MCF 10A (cell line): ENCODE results near the gene KLF13. TPM values are rescaled to one million over a fixed set of nuclear protein-coding genes. Genes with fewer than 3 reads are reported as not detected.
A peak's percentile ranks its signal among the peaks of the same experiment; 100 is the strongest.

Experiments used
- BruUV-seq: library from RNA; stranded (reverse); fragments of 400-500 nt; replicated peaks from 2 replicates; lab custom pipeline; 2021; lab: Mats Ljungman, UMichigan
- CTCF ChIA-PET: fragments of 300-600 bp; sonication (Branson Sonifier 250); formaldehyde crosslinking; extraction: SDS; loops from one replicate; lab custom pipeline; 2021; ENCODE audit warnings: antibody characterized with exemption, inconsistent platforms; lab: Yijun Ruan, JAX
- POLR2A ChIA-PET: fragments of 300-600, 350-650 bp; sonication (Branson Sonifier 250); formaldehyde crosslinking; extraction: SDS; loops from one replicate; lab custom pipeline; 2020; ENCODE audit warnings: antibody characterized with exemption, inconsistent platforms; lab: Yijun Ruan, JAX
- DNase-seq: peaks from one replicate; pipeline ENCODE4 v3.0.0-alpha.2; 2018; ENCODE audit not compliant: unreplicated experiment
- H3K27ac Mint-ChIP-seq: one replicate; pipeline ENCODE4 v1.8.0; 2022; ENCODE audit warnings: mild to moderate bottlenecking, low read depth, mixed read lengths; ENCODE audit not compliant: unreplicated experiment
- H3K27me3 Mint-ChIP-seq: one replicate; pipeline ENCODE4 v1.8.0; 2022; ENCODE audit warnings: mixed read lengths; ENCODE audit not compliant: insufficient read depth, unreplicated experiment
- H3K36me3 Mint-ChIP-seq: one replicate; pipeline ENCODE4 v1.8.0; 2022; ENCODE audit warnings: mild to moderate bottlenecking, moderate library complexity, mixed read lengths; ENCODE audit not compliant: insufficient read depth, unreplicated experiment
- H3K4me1 Mint-ChIP-seq: one replicate; pipeline ENCODE4 v1.8.0; 2022; ENCODE audit warnings: mixed read lengths; ENCODE audit not compliant: insufficient read depth, unreplicated experiment
- H3K4me3 Mint-ChIP-seq: one replicate; pipeline ENCODE4 v1.8.0; 2022; ENCODE audit warnings: mild to moderate bottlenecking, moderate library complexity, mixed read lengths; ENCODE audit not compliant: unreplicated experiment
- H3K9me3 Mint-ChIP-seq: one replicate; pipeline ENCODE4 v1.8.0; 2022; ENCODE audit warnings: mixed read lengths; ENCODE audit not compliant: unreplicated experiment
- CTCF ChIP-seq: fragments of 200-600 bp; IDR thresholded peaks from one replicate; pipeline ENCODE4 v1.8.0; 2022; ENCODE audit warnings: antibody characterized with exemption, mild to moderate bottlenecking; ENCODE audit not compliant: unreplicated experiment
- intact Hi-C: fragments of 100-400 bp; cut with micrococcal nuclease; formaldehyde crosslinking; loops from 2 replicates; pipeline ENCODE4 v1.14.1; 2022
- total RNA-seq: library from RNA; stranded (reverse); gene quantifications from 2 replicates; pipeline ENCODE4 v1.2.3, GENCODE V29; 2022

The KLF13 gene
- total RNA-seq, 1 experiment from 2014 or later = 83.1 TPM

DNA sequence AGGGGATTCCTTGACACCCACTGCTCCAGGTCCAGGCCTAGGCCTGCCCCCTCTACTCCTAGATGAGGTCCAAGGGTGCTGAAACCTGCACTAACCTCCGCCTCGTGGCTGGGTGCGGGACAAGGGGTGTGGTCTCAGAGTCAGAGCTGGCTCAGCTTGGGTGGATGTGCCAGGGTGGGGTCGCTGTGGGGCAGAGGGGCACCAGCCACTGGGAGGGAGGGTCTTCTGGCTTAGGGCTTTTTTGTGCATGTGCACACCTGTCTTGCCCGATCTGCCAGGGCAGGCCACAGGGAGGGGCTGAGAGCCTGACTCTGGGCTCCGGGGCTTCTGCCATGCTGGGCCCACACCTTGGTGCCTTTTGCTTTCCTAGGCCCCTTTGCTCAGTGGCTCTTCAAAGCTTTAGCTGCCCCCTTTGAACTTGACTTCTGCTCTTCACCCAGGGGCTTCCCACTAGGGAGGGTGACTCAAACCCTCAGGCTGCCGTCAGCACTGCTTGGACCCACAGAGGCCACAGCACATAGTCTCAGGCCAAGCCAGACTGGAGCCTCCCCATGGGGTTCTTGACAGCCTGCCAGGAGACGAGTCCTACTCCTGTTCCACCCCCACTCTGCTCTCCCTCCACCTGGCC, 73.0 kb downstream of the KLF13 start:
- ChIA-PET POLR2A (interaction anchor here (0.6 to 5.7 kb wide), 4 partner anchors 13 to 59 kb away, joined by 3 to 34 read pairs (median 4); no protein-coding TSS in a partner anchor), CTCF (interaction anchor here (0.6 to 4.9 kb wide), 3 partner anchors 17 to 34 kb away, joined by 3 to 37 read pairs (median 3); no protein-coding TSS in a partner anchor)
- Mint-ChIP-seq H3K36me3 (no peaks in the 10 kb centered on the region), H3K27ac (peak overlapping the region; percentile 29), H3K4me3 (no peak overlapping the region), H3K9me3 (peaks cover 5% of the 10 kb centered on the region), H3K4me1 (peaks cover 42% of the 10 kb centered on the region), H3K27me3 (no peaks in the 10 kb centered on the region)
- intact Hi-C loops = no loop called here
- no TSS peak for BruUV-seq
- no peak for TF ChIP-seq CTCF
- peak; percentile 61 for DNase-seq

GRCh38 chr15:31400222-31400927, 73.7 kb downstream of the KLF13 start:
- Mint-ChIP-seq H3K27me3 (no peaks in the 10 kb centered on the region), H3K9me3 (peaks cover 5% of the 10 kb centered on the region), H3K27ac (peak overlapping the region; percentile 29), H3K36me3 (no peaks in the 10 kb centered on the region), H3K4me1 (peaks cover 35% of the 10 kb centered on the region), H3K4me3 (no peak overlapping the region)
- BruUV-seq = no TSS peak
- POLR2A ChIA-PET = interaction anchor here (1.1 kb wide), 1 partner anchor 12 kb away, joined by 3 read pairs; no protein-coding TSS in a partner anchor
- no peak for DNase-seq
- TF ChIP-seq CTCF = no peak
- CTCF ChIA-PET = interaction anchor here (0.6 to 1.4 kb wide), 2 partner anchors 18 to 35 kb away, joined by 3 read pairs; no protein-coding TSS in a partner anchor
- intact Hi-C loops = no loop called here

DNA sequence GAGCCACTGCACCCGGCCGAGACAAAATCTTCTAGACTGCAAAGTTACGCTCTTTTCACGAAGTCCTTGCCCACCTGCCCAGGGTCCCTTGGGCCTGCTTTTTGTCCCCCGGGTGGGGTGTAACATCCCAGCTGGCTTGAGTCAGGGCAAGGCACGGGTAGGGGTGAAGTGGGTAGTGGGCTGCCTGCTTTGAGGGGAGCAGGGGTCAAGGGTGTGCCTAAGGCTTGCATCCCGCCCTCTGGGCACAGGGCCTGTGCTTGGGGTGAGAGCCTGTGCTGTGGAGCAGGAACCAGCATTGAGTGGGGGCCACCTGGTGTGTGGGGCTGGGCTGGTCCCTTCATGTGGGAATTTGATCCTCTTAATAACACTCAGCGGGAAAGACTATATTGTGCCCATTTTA, 74.6 kb downstream of the KLF13 start:
- peaks cover 36% of the 10 kb centered on the region for H3K4me1 Mint-ChIP-seq
- CTCF ChIA-PET = interaction anchor here (0.6 to 1.5 kb wide), 3 partner anchors 36 to 88 kb away, joined by 3 to 5 read pairs (median 3); no protein-coding TSS in a partner anchor

More for the DNA sequence above, 74.6 kb downstream of the KLF13 start:
- DNase-seq = no peak
- no TSS peak for BruUV-seq
- TF ChIP-seq CTCF = no peak
- H3K9me3 Mint-ChIP-seq = peaks cover 5% of the 10 kb centered on the region
- POLR2A ChIA-PET = no interaction called here
- H3K4me3 Mint-ChIP-seq = no peak overlapping the region
- H3K27me3 Mint-ChIP-seq = no peaks in the 10 kb centered on the region
- no peaks in the 10 kb centered on the region for H3K36me3 Mint-ChIP-seq
- intact Hi-C loops = no loop called here
- H3K27ac Mint-ChIP-seq = no peak overlapping the region
